HG02588 (cell line): Measurements from ENCODE around the gene ODAPH.
"Not testable (repeated sequence)": the region's sequence is repeated elsewhere in the genome, so short reads cannot be mapped to it uniquely, and the experiment has no call there.

Source experiments
- ATAC-seq: cut with Tn5 transposase; IDR thresholded peaks from one replicate; pipeline ENCODE4 v1.9.1; 2021; ENCODE audit warnings: mild to moderate bottlenecking, moderate library complexity; ENCODE audit not compliant: unreplicated experiment

The ODAPH gene

GRCh38 chr4:75544220-75544619, 11.6 kb upstream of the ODAPH start:
- not testable (repeated sequence) for ATAC-seq

- ATAC-seq, result no peak
These were observed 11.0 kb upstream of the ODAPH start for GRCh38 chr4:75544870-75545269.

- no peak for ATAC-seq
These were observed 10.3 kb upstream of the ODAPH start for GRCh38 chr4:75545526-75545925.

GRCh38 chr4:75547647-75548387, 8.0 kb upstream of the ODAPH start:
- no peak for ATAC-seq

- no peak for ATAC-seq
These were observed 6.8 kb upstream of the ODAPH start for GRCh38 chr4:75549019-75549418.

GRCh38 chr4:75552452-75552851, 3.4 kb upstream of the ODAPH start:
- ATAC-seq, result no peak

- ATAC-seq, result no peak
These were observed 1.8 kb downstream of the ODAPH start for GRCh38 chr4:75557696-75558095.

GRCh38 chr4:75561789-75562188, 5.9 kb downstream of the ODAPH start:
- no peak for ATAC-seq

- ATAC-seq, result no peak
These were observed 8.2 kb downstream of the ODAPH start for GRCh38 chr4:75564023-75564422.

- no peak for ATAC-seq
These were observed 9.6 kb downstream of the ODAPH start for GRCh38 chr4:75565481-75565880.

- no peak for ATAC-seq
These were observed 11.0 kb downstream of the ODAPH start for GRCh38 chr4:75566911-75567310.

GRCh38 chr4:75567725-75568124, 11.9 kb downstream of the ODAPH start:
- ATAC-seq, result no peak

GRCh38 chr4:75584067-75584466, 28.2 kb downstream of the ODAPH start:
- ATAC-seq, result no peak

- no peak for ATAC-seq
These were observed 37.5 kb downstream of the ODAPH start for GRCh38 chr4:75593393-75593792.

GRCh38 chr4:75596061-75596460, 40.2 kb downstream of the ODAPH start:
- no peak for ATAC-seq

- ATAC-seq, result no peak
These were observed 42.5 kb downstream of the ODAPH start for GRCh38 chr4:75598390-75598789.

- no peak for ATAC-seq
These were observed 43.8 kb downstream of the ODAPH start for GRCh38 chr4:75599647-75600046.

- ATAC-seq, result no peak
These were observed 50.1 kb downstream of the ODAPH start for GRCh38 chr4:75605928-75606327.

GRCh38 chr4:75612306-75612705, 56.4 kb downstream of the ODAPH start:
- ATAC-seq, result no peak
